Pancreas (tissue), 10 donors: Measurements from ENCODE around the gene GON4L. TPM values are rescaled to one million over a fixed set of nuclear protein-coding genes. Genes with fewer than 3 reads are reported as not detected.
"Not testable (repeated sequence)": the region's sequence is repeated elsewhere in the genome, so short reads cannot be mapped to it uniquely, and the experiment has no call there.

Experiments used
- ATAC-seq, 4 donors: fragments of 200-7000 bp; cut with Tn5 transposase; one replicate each; pipeline versions ENCODE4 v1.8.0 to v1.9.1; 2020; ENCODE audit warnings: mild to moderate bottlenecking in 4 of 4, moderate library complexity in 4 of 4
- DNase-seq, 6 donors: peaks; one replicate each; pipeline ENCODE4 v3.0.0-alpha.2; 2020
- FAIRE-seq: peaks from 2 replicates; lab custom pipeline; 2012; peaks lifted over from hg19 to GRCh38; lab: Jason Lieb, UNC
- H3K27ac ChIP-seq, 4 donors: fragments of 200-600 bp; sonication (generic); 1 replicate in 3 of 4; 2 replicates in 1 of 4; pipeline versions ENCODE4 v1.5.0 to v1.8.0; 2020
- H3K27me3 ChIP-seq, 4 donors: fragments of 200-600 bp; one replicate each; pipeline ENCODE4 v1.8.0; 2021
- H3K36me3 ChIP-seq, 3 donors: fragments of 200-600 bp; sonication (generic) in 1 of 3; one replicate each; pipeline versions ENCODE4 v1.5.0 to v1.8.0; 2020 to 2021
- H3K4me1 ChIP-seq, 3 donors: fragments of 200-600 bp; one replicate each; pipeline ENCODE4 v1.8.0; 2021
- H3K4me3 ChIP-seq, 4 donors: fragments of 200-600 bp; sonication (generic) in 2 of 4; one replicate each; pipeline versions ENCODE4 v1.5.0 to v1.8.0; 2020 to 2021
- H3K9me3 ChIP-seq, 4 donors: fragments of 200-600 bp; one replicate each; pipeline ENCODE4 v1.8.0; 2021
- WGBS, 2 donors: extraction: QIAGEN DNeasy Blood & Tissue Kit; methylation state at CpG; one replicate each; pipeline ENCODE4 v1.1.7; 2013; 5-methylcytosine and 5-hydroxymethylcytosine counted together
- intact Hi-C, 3 donors: fragments of 100-400 bp; cut with DNase I; formaldehyde crosslinking; loops; one replicate each; pipeline versions ENCODE4 v1.11.1 to v1.14.2; 2022
- polyA plus RNA-seq, 2 donors: library from polyadenylated mRNA; stranded (reverse); fragments of 200-250 nt; gene quantifications; one replicate each; pipeline ENCODE4 v1.2.3, GENCODE V29; 2013
- total RNA-seq, 6 donors: library from RNA; stranded (reverse); fragmentation: NEBNext Ultra II Directional in 4 of 6; extraction: Animal tissue kit (Norgen Biotek cat#: 25700) in 4 of 6; gene quantifications; one replicate each; pipeline versions ENCODE4 v1.2.1 to v1.2.4, GENCODE V29; 2021 to 2023
- TF ChIP-seq, protein P1 (sequence below), 4 donors: fragments of 200-600 bp; sonication (generic) in 3 of 4; IDR thresholded peaks; one replicate each; pipeline versions ENCODE4 v1.5.0 to v1.8.0; 2021; ENCODE audit warnings: antibody characterized with exemption in 4 of 4
- donor health status: healthy with polysubstance abuse.
- donor health status: DM: no; HTN: no; CAD: no; lungs with moderate emphysema.
- donor health status: DM: no; HTN: no; CAD: no.
- donor health status: control.
- donor health status: control.
- donor health status: Bipolar disorder and iron deficiency.
- donor health status: DM: yes; HTN: yes; CAD: no.
- donor health status: DM: no; HTN: no; CAD: no.
- donor health status: DM: no; HTN: no; CAD: no.
- donor health status: DM: yes; HTN: yes; CAD: no.

The GON4L gene
- total and polyA plus RNA-seq, 8 donors = 18.5 to 32.3 (median 24.8) TPM

DNA sequence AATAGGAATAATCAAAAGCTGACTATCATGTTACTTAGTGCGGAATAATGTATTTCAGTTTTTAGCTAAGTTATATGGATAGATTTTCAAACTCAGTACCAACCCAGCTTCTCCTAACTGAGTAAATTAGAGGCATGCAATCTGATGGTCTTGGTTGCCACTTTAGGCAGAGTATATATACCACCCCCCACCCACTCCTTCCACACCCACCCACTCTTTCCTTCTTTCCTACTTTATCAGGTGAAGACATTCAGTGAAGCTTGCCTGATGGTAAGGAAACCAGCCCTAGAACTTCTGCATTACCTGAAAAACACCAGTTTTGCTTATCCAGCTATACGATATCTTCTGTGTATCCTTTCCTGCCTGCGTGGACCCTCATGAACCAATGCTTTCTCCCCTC lies 131.9 kb downstream of the GON4L start:
- no peaks in the 10 kb centered on the region for H3K4me1 ChIP-seq
- H3K27me3 ChIP-seq = no peaks in the 10 kb centered on the region
- no peaks in the 10 kb centered on the region for H3K9me3 ChIP-seq
- no peak overlapping the region for H3K4me3 ChIP-seq
- DNase-seq = no peak
- WGBS, 2 donors = 94 to 97% methylated on average over 3 of the region's 3 CpGs
- H3K27ac ChIP-seq = no peak overlapping the region
- ATAC-seq = no peak
- TF ChIP-seq, protein P1, sequence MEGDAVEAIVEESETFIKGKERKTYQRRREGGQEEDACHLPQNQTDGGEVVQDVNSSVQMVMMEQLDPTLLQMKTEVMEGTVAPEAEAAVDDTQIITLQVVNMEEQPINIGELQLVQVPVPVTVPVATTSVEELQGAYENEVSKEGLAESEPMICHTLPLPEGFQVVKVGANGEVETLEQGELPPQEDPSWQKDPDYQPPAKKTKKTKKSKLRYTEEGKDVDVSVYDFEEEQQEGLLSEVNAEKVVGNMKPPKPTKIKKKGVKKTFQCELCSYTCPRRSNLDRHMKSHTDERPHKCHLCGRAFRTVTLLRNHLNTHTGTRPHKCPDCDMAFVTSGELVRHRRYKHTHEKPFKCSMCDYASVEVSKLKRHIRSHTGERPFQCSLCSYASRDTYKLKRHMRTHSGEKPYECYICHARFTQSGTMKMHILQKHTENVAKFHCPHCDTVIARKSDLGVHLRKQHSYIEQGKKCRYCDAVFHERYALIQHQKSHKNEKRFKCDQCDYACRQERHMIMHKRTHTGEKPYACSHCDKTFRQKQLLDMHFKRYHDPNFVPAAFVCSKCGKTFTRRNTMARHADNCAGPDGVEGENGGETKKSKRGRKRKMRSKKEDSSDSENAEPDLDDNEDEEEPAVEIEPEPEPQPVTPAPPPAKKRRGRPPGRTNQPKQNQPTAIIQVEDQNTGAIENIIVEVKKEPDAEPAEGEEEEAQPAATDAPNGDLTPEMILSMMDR (IDR thresholded peaks at IDR 0.05) = no peak
- peaks cover 0 to 3% (median 0%) of the 10 kb centered on the region in 3 donors for H3K36me3 ChIP-seq
- no peak for FAIRE-seq
- intact Hi-C loops = no loop called here

- DNase-seq (no peak), FAIRE-seq (no peak), ATAC-seq (no peak)
- TF ChIP-seq, protein P1 (IDR thresholded peaks at IDR 0.05) = no peak
- intact Hi-C loops = no loop called here
- Histone ChIP-seq H3K27me3 (no peaks in the 10 kb centered on the region), H3K9me3 (no peaks in the 10 kb centered on the region), H3K4me1 (no peaks in the 10 kb centered on the region), H3K36me3 (no peaks in the 10 kb centered on the region), H3K27ac (no peak overlapping the region), H3K4me3 (no peak overlapping the region)
- WGBS, 2 donors = 90 to 91% methylated on average over 4 of the region's 4 CpGs
Observed at GRCh38 chr1:155719703-155720102, 137.3 kb downstream of the GON4L start.

- H3K27me3 ChIP-seq, ATAC-seq, H3K9me3 ChIP-seq, FAIRE-seq, H3K36me3 ChIP-seq, intact Hi-C loops, DNase-seq, H3K27ac ChIP-seq, H3K4me1 ChIP-seq, H3K4me3 ChIP-seq: not testable (repeated sequence)
- 91 to 96% methylated on average over 6 of the region's 6 CpGs for WGBS, 2 donors
Observed at GRCh38 chr1:155718524-155719115, 138.4 kb downstream of the GON4L start.

GRCh38 chr1:155717041-155717440 lies 140.0 kb downstream of the GON4L start:
- WGBS, 2 donors = 91 to 93% methylated on average over 7 of the region's 7 CpGs
- Histone ChIP-seq H3K4me3 (no peak overlapping the region), H3K4me1 (no peaks in the 10 kb centered on the region), H3K36me3 (no peaks in the 10 kb centered on the region), H3K27ac (no peak overlapping the region), H3K9me3 (no peaks in the 10 kb centered on the region), H3K27me3 (no peaks in the 10 kb centered on the region)
- FAIRE-seq (no peak), ATAC-seq (no peak), DNase-seq (no peak)
- intact Hi-C loops = no loop called here
- TF ChIP-seq, protein P1 (IDR thresholded peaks at IDR 0.05) = no peak

DNA sequence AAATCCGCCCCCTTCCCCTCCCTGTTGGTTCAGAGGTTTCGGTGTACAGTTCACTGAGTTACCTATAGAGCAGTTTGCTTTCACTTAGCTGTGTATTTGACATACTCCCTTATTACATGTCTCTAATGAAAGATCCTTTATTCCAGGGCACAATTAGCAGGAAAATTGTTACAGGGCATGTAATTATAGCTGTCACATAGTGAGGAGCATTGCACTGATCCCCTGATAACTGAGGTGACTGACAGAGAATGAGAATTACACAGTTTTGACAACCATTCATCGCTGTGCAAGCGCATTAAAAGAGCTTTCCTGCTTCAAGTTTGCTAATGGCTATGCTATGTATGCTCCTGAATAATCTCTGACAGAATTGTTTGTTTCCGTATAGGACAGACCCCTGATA lies 141.2 kb downstream of the GON4L start:
- H3K4me3 ChIP-seq = no peak overlapping the region
- WGBS, 2 donors = 97 to 98% methylated on average over 5 of the region's 5 CpGs
- no peaks in the 10 kb centered on the region for H3K36me3 ChIP-seq
- no peaks in the 10 kb centered on the region for H3K9me3 ChIP-seq
- FAIRE-seq (no peak), ATAC-seq (no peak), DNase-seq (no peak)
- no peaks in the 10 kb centered on the region for H3K4me1 ChIP-seq
- TF ChIP-seq, protein P1 (IDR thresholded peaks at IDR 0.05) = no peak
- no peaks in the 10 kb centered on the region for H3K27me3 ChIP-seq
- no peak overlapping the region for H3K27ac ChIP-seq
- intact Hi-C loops = no loop called here

- H3K27me3 ChIP-seq, ATAC-seq, intact Hi-C loops, H3K4me1 ChIP-seq, H3K9me3 ChIP-seq, H3K27ac ChIP-seq, H3K36me3 ChIP-seq, FAIRE-seq, H3K4me3 ChIP-seq, DNase-seq: not testable (repeated sequence)
- 97 to 100% methylated on average over 3 of the region's 3 CpGs for WGBS, 2 donors
Observed at GRCh38 chr1:155715056-155715455, 142.0 kb downstream of the GON4L start.
